Mesothelial cell of epicardium (in vitro differentiated cells): ENCODE data around the gene ANO3. TPM values are rescaled to one million over a fixed set of nuclear protein-coding genes. Genes with fewer than 3 reads are reported as not detected.
"Not testable (repeated sequence)": the region's sequence is repeated elsewhere in the genome, so short reads cannot be mapped to it uniquely, and the experiment has no call there.

ENCODE experiments used
- DNase-seq, 2 experiments: peaks; one replicate each; pipeline ENCODE4 v3.0.0; 2021; ENCODE audit warnings: low spot score in 2 of 2; ENCODE audit not compliant: unreplicated experiment in 2 of 2
- H3K27ac Mint-ChIP-seq: 2 replicates; pipeline ENCODE4 v1.8.0; 2021; ENCODE audit warnings: mixed read lengths
- H3K27me3 Mint-ChIP-seq: 2 replicates; pipeline ENCODE4 v1.8.0; 2021; ENCODE audit warnings: low read depth, mixed read lengths
- H3K36me3 Mint-ChIP-seq: 2 replicates; pipeline ENCODE4 v1.8.0; 2021; ENCODE audit warnings: mixed read lengths
- H3K4me1 Mint-ChIP-seq: 2 replicates; pipeline ENCODE4 v1.8.0; 2021; ENCODE audit warnings: mixed read lengths
- H3K4me3 Mint-ChIP-seq: 2 replicates; pipeline ENCODE4 v1.8.0; 2021; ENCODE audit warnings: mild to moderate bottlenecking, moderate library complexity, mixed read lengths
- H3K9me3 Mint-ChIP-seq: 2 replicates; pipeline ENCODE4 v1.8.0; 2021; ENCODE audit warnings: mixed read lengths
- CTCF ChIP-seq: fragments of 200-600 bp; sonication (generic); IDR thresholded peaks from one replicate; pipeline ENCODE4 v1.5.0; 2021; ENCODE audit warnings: antibody characterized with exemption; ENCODE audit not compliant: unreplicated experiment
- total RNA-seq: library from RNA; stranded (reverse); gene quantifications from 3 replicates; pipeline ENCODE4 v1.2.1, GENCODE V29; 2021

The ANO3 gene
- total RNA-seq, 1 donor from 2014 or later = 0.13 TPM

- no peak for DNase-seq
- Mint-ChIP-seq H3K4me3 (no peak overlapping the region), H3K27me3 (peaks cover 2% of the 10 kb centered on the region), H3K36me3 (no peaks in the 10 kb centered on the region), H3K9me3 (no peaks in the 10 kb centered on the region), H3K27ac (no peak overlapping the region), H3K4me1 (peaks cover 18% of the 10 kb centered on the region)
- no peak for TF ChIP-seq CTCF
Measured at GRCh38 chr11:26623076-26623659, 291.2 kb downstream of the ANO3 start.

- Mint-ChIP-seq H3K9me3 (no peaks in the 10 kb centered on the region), H3K4me3 (no peak overlapping the region), H3K27ac (no peak overlapping the region), H3K4me1 (peaks cover 11% of the 10 kb centered on the region), H3K27me3 (peaks cover 2% of the 10 kb centered on the region), H3K36me3 (no peaks in the 10 kb centered on the region)
- TF ChIP-seq CTCF = no peak
- no peak for DNase-seq
Measured at GRCh38 chr11:26626346-26626745, 294.4 kb downstream of the ANO3 start.

GRCh38 chr11:26632691-26633159, 300.8 kb downstream of the ANO3 start:
- H3K4me3 Mint-ChIP-seq = no peak overlapping the region
- no peak for TF ChIP-seq CTCF
- no peaks in the 10 kb centered on the region for H3K36me3 Mint-ChIP-seq
- no peak overlapping the region for H3K27ac Mint-ChIP-seq
- no peak for DNase-seq
- no peaks in the 10 kb centered on the region for H3K9me3 Mint-ChIP-seq
- peaks cover 7% of the 10 kb centered on the region for H3K4me1 Mint-ChIP-seq
- no peaks in the 10 kb centered on the region for H3K27me3 Mint-ChIP-seq

GRCh38 chr11:26643314-26643713, 311.4 kb downstream of the ANO3 start:
- DNase-seq, H3K9me3 Mint-ChIP-seq, H3K36me3 Mint-ChIP-seq, H3K27me3 Mint-ChIP-seq, H3K4me3 Mint-ChIP-seq, H3K27ac Mint-ChIP-seq, H3K4me1 Mint-ChIP-seq: not testable (repeated sequence)

GRCh38 chr11:26649884-26650283, 318.0 kb downstream of the ANO3 start:
- no peaks in the 10 kb centered on the region for H3K36me3 Mint-ChIP-seq
- H3K4me1 Mint-ChIP-seq = no peaks in the 10 kb centered on the region
- peak; percentile 67 for TF ChIP-seq CTCF
- peak; percentile 29 to 67 for DNase-seq
- H3K27me3 Mint-ChIP-seq = peaks cover 24% of the 10 kb centered on the region
- H3K4me3 Mint-ChIP-seq = no peak overlapping the region
- H3K9me3 Mint-ChIP-seq = no peaks in the 10 kb centered on the region
- no peak overlapping the region for H3K27ac Mint-ChIP-seq

GRCh38 chr11:26651916-26652315, 320.0 kb downstream of the ANO3 start:
- DNase-seq = no peak
- Mint-ChIP-seq H3K4me3 (no peak overlapping the region), H3K9me3 (no peaks in the 10 kb centered on the region)

More at GRCh38 chr11:26651916-26652315, 320.0 kb downstream of the ANO3 start:
- Mint-ChIP-seq H3K27me3 (peaks cover 26% of the 10 kb centered on the region), H3K4me1 (peaks cover 4% of the 10 kb centered on the region), H3K36me3 (no peaks in the 10 kb centered on the region), H3K27ac (no peak overlapping the region)
- no peak for TF ChIP-seq CTCF
